Stimulated activated CD4-positive, alpha-beta T cell treated with anti-CD3 and anti-CD28 coated beads, Interleukin-2, amount 100 ng/mL, for 24 hours (primary cell): ENCODE results near the gene NAMPT.

ENCODE experiments used
- DNase-seq, 2 donors: peaks; one replicate each; pipeline ENCODE4 v3.0.0-alpha.2; 2020

Gene NAMPT

DNA sequence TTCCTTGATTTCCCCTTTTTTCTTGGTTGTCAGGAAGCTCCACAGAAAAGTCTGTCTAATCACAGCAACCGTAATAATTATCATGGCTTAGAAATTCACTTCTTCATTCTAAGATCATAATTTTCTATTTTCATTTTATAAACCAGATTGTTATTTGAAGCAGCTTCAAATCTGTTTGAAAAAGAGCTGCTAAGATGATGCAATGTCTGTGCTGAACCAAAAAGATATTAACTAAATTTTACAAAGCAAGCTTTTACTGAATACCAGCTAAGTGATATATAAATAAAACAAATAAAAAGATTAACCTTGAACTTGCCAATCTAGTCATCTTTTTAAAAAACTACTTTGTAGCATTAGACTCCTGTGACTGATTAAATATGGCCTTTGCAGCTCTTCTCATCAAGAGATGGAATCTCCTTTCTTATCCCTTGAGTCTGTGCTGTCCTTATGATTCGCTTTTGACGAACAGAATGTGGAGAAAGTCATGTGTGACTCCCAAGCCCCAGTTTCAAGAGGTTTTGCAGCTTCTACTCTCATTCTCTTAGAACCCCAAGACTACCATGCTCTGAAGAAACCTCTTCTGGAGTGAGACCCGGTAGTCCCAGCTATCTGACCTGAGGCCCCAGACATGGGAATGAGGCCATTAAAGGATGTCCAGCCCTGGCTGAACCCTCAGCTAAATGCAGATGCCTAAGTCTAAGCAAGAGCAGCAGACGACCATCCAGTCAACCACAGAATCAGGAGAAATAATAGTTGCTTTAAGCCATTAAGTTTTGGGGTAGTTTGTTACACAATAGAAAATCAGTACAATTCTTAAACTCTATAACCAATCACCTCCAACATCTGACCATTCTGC, 14.4 kb downstream of the NAMPT start:
- no peak for DNase-seq

DNA sequence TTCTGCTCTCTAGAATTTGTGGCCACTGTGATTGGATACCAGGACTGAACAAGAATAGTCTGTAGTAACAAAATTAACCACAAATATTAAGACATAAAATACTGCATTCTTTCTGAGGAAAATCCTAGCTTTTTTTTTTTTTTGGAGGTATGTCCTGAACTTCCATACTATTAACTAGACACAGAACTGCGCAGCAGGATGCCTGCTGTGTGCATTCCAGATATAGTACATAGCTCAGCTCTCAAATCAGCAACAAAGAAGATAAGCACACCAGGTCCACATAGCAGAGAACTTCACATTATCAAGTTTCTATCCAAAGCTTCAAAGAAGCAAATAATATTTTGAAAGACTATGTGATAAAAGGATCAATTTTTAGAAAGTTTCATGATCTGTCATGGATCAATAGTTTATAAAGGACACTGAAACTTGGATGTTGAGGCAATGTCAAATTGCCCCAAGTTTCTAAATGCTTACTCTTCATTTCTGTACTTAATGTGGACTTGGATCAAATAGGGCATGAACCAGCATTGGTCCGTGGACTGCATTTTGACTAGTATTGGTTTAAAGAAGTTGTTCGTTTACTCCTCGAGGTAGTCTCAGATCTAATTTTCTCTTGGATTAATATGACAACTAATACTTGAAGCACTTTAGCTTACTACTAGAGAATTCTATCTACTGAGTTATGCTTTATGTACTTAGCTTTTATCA, 15.4 kb downstream of the NAMPT start:
- no peak for DNase-seq

DNA sequence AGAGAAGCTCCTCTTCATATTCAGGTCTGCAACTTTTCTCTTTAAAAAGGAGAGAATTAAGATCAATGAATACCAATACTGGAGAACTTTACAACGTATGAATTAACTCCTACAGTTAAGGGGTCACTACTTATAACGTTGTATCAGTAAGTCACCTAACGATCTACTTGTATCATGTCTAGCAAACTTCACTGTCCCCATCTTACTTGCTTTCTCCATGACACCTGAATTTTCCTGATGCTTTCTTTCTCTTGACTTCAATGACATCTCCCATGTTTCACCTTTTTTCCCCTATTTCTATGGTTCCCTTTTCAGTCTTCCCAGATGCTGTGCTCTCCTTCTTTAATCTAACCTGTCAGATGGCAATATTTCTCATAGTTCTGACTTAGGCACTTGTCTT, 19.6 kb downstream of the NAMPT start:
- no peak for DNase-seq

DNA sequence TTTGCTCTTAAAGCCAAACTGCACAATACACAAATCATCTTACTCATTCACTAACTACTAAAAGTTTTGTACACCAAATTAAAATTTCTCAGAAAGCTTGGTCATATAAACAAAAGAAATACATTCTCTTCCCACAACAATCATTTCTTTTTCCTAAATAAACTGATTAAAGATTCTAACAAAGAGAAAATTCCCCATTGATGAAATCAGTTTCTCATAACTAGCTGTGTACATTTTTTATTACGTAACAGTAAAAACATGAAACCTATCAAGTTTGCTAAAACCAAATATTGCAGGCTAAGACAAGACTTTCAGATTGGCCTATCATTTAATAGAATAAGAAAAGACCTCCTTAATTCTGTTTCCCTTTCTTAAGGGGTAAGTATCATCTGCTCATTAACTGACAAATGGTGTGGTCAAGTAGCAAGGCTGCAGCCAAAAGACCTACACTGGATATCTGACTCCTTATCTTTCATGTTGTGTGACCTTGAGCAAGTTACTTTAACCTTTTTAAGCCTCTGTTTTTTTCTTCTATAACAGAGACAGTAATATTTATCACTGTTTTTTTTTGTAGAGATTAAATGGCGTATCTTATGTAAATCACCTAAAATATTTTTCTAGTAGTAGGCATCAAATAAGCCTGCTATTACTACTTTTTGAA, 22.4 kb downstream of the NAMPT start:
- no peak for DNase-seq

DNA sequence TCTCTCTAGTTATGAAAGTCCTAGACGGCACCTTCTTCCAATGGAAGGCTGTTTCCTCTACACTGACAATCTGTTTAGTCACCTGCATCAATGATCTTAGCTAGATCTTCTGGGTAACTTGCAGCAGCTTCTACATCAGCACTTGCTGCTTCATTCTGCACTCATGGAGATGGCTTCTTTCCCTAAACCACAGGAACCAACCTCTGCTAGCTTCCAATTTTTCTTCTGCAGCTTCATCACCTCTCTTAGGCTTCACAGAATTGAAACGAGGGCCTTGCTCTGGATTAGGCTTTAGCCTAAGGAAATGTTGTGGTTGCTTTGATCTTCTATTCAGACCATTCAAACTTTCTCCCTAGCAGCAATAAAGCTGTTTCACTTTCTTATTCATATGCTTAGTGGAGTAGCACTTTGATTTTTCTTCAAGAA, 24.6 kb downstream of the NAMPT start:
- DNase-seq = no peak

DNA sequence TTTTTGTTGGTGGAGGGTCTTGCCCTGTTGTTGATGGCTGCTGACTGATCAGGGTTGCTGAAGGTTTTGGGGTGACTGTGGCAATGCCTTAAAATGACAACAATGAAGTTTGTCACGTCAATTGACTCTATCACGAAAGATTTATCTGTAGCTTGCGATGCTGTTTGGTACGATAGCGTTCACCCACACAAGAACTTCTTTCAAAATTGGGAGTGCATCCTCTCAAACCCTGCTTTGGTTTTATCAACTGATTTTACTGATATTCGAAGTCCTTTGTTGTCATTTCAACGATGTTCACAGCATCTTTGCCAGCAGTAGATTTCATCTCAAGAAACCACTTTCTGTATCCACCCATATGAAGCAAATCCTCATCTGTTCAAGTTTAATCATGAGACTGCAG, 26.0 kb downstream of the NAMPT start:
- no peak for DNase-seq

DNA sequence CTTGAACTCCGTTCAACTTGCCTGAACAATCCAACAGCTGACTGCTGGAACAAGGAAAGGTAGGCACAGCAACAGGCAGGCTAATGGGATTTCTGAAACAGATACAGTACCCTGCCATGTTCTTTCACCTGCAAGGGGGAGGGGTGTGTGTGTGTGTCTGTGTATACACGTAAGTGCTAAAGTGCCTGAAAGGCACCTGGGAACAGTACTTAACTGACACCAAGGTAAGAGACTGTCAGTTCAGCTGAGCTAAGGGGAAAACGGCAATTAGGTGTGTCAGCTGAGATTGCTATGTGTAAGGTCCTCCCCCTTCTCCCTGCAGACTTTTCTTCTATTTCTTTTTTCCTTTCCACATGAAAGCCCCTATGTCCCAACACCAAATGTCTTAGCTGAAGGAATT, 27.0 kb downstream of the NAMPT start:
- DNase-seq = no peak

DNA sequence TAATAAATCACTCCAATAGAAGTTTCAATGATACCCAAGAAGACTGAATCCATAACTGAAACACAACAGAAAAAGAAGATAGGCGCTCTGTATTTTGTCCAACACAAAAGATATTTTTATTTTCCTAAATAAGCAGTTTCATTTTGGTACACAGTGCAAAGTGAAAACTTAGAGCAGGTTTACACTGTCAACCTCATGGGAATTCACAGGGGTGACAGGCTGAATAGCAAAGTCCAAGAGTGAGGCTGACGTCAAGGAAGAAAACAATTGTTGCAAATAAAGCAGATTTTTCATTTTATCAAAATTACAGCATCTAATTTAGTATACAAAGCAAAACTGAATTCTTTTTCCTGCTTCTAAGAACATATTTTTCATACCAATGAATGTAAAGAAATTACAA, 28.6 kb downstream of the NAMPT start:
- DNase-seq = no peak

DNA sequence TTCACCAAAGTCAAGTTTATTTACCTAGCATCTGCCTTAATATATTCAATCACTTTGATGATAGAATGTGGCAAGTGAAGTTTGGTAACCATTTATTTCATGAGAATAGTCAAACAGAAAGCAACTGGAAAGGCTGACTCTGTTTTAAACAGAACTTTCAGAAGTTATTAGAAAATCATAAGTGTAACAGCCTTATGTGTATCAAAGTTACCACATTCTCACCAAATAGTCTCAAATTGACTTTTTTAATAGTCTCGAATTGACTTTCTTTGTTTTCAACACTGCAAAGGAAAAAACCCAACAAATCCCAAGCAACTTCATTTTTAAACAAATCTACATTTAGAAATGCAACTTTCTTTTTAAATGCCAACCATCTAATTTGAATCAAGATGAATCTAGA, 29.5 kb downstream of the NAMPT start:
- no peak for DNase-seq

DNA sequence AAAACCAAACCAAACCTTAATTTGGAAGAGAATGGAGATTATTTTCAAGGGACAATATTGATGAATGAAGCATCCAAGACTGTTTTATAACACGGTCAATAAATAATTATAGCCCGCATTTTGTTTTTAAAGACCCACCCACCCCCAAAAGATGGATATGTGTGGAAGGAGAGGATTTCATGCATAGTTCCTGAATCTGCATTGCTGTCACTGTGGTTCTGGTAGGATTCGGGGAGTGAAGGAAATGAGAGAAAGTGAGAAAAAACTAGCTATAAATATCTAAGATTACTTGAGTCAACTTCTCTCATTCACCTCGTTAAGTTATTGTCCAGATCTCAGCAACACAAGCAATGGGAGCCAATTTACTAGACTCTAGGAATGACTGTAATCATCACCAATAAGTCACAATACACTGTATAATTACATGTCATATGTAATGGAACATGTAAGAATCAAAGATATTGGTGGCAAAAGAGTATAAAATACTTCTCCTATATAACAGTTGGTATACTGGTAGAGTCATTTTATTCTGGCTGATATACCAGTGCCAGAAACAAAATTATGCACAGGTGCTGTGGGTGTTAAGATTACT, 30.2 kb downstream of the NAMPT start:
- no peak for DNase-seq

DNA sequence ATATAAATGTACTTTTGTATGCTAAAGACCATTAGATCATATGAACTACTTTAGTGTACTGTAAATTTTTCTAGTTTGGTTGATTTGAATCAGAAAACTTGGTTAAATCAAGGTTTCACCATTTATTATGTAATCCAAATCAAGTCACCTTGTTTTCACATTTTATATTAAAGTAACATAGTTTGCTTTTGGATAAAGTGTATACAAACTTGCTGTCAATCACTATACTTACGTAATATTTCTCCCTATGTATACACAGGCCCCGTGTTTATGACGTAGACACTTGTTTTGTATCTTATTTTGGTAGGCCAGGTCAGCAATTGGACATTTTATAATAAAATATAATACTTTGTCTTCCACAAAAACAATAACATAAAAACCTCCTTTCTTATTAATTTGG, 32.2 kb downstream of the NAMPT start:
- DNase-seq = no peak

DNA sequence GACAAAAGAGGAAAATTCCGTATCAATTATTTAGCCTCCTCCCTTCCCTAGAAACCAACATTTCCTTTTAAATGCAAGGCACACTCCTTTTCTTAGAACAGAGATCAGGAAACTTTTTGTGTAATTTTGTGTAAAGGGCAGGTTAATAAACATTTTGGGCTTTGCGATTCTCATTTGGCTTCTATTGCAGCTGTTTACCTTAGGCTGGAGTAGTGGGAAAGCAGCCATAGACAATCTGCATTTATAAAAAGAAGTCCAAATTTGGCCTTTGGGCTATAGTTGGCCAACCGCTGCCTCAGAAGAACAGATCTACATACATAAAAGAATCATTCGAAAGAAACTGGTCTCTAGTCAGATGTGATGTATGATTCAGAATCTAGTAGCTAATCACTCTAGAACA, 35.3 kb downstream of the NAMPT start:
- DNase-seq = no peak

DNA sequence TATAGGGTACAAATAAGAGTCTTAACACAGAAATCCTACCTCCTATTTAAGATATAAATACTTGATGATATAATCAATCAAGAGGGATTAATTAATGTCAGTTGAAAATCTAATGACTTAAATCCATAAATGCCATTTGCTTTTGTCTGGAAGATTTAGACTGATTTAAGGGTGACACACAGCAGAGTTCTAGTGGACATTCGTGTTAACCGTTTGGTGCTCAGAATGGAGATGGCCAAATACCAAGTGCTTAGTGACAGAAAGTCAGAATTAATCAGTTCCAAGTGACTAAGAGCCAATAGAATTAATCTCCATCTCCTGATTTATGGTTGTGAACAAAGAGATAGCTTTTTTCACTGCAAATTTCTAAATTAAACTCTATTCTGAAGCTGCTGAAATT, 36.2 kb downstream of the NAMPT start:
- DNase-seq = no peak

DNA sequence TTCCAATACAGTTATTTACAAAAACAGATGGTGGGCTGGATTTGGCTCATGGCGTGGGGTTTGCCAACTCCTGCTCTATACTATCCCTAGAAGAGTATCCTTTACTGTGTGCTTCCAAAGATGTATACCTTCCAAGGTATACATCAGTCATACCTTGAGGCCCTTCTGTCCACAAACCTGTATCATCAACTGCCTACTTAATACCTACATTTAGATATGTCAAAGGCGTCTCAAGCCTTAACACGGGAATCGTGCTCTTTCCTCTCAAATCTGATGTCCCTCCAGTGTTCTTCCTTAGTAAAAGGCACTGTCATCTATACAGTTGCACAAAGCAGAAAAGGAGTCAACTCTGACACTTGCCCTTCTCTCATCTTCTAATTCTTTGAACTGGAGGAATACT, 36.9 kb downstream of the NAMPT start:
- DNase-seq = no peak

DNA sequence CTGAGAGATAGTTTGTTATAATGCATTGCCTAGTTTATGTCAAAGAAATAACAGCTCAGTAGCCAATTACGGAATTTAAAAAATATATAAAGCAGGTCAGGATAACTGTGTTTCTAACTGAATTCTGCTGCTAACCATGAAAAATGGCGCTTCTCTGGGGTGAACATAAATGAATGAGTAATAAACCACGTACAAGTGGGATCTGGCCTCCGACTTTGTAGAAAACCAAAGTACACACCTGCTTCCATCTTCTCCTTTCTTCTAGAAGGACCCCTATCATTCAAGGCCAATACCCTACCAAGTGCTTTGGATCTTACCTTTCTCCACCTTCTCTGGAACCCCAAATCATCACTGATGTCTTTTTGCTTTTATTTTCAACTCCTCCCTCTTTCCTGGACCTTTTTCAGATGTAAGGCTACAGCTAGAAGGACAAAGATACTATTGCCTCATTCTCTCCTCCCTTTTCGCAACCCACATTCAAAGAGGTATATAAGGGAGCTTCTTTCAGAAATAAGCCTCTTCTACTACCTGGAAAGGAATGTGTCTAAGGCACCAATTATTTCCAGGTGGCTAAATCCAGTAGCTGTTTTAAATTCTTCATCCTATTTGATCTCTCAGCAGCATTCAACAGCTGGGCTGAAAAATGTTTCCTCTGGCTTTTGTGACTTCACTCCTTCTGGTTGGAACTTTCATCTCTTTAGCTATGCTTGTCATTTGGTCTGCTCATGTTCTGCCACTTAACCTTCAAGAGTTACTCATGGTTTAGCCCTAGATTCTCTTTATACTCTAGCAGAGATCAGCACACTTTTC, 37.7 kb downstream of the NAMPT start:
- no peak for DNase-seq

DNA sequence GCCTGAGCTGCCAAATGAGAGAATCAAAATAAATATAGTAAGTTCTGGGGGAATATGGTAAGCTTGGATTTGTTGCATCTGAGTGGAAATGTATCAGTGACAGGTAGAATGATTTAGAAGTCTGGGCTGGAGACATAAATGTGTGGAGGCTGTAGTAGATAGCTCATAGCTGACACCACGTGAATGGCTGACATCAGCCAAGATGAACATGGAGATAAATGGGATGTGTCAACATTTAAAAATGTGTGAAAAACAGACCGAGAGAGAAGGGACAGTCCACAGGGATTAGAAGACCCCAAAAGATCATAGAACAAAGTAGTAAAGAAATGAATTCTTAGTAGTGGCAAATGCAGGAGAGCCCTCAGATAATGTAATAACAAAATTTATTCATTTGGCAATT, 40.9 kb downstream of the NAMPT start:
- DNase-seq = no peak

DNA sequence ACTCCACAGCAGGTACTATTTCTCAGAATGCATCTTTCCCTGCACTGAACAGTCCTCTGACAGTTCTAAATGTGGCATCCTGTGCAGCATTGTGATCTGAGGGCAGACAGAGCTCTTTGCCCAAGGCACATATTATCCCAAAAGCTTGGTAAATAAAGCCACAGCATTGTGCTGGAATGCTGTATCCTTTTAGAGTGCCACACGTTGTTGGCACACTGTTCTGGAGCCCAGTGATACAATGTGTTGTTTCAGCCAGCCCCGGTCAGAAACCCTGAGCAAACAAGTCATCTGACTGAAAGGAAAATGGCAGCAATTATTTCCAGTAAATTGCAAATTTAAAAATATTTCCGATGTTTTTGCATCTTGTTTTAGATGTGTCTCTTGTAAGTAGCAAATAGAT, 45.4 kb downstream of the NAMPT start:
- no peak for DNase-seq

DNA sequence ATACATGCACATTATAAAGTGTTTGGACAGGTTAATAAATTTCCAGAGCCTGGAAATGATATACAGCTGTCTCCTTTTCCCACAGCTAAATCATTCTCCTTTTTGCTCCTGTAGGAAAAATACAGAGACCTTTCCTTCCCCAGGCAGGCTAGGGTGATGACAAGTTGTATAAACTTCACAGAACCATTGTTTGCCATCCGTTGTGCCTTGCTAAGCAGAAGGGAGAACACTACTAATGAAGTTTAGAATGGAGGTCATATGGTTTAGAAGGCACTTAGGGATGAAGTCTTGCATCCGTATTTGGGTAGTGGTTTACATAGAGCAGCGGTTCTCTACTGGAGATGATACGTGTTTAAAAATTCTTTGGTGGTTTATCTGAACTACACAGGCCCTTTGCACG, 46.0 kb downstream of the NAMPT start:
- DNase-seq = no peak

DNA sequence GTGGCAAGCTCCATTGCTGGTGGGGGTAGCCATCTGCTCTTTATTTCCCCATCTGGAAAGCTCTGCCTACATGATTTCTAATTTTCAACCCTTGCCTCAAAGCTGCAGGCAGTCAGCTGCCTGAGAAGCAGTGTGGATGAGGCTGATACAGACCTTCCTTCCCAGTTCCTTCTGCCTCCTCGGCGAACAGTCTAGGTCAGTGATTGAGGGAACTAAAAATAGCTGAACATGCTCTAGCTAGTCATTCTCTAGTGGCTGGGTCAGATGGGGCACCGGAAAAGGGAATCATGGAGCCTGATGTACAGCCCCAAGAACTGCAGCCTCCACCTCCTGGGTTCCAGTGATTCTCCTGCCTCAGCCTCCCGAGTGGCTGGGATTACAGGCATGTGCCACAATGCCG, 48.7 kb downstream of the NAMPT start:
- no peak for DNase-seq

DNA sequence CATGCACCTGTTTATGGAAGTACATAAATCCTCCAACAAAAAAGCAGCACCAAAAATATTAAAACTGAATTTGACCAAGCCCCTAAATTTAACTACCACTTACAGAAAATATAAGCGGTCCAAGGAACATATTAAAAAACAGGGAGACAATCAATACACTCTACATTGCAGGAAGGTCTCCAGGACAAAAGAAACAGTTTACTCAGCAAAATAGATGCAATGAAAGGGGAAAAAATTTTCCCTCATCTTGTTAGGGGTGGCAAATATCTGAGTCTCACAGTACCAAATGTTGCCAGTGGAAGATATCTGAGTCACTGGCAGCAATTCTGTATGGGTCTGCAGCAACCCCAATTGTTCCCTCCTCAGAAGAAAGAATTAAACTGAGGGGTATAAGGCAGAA, 50.4 kb downstream of the NAMPT start:
- DNase-seq = no peak

DNA sequence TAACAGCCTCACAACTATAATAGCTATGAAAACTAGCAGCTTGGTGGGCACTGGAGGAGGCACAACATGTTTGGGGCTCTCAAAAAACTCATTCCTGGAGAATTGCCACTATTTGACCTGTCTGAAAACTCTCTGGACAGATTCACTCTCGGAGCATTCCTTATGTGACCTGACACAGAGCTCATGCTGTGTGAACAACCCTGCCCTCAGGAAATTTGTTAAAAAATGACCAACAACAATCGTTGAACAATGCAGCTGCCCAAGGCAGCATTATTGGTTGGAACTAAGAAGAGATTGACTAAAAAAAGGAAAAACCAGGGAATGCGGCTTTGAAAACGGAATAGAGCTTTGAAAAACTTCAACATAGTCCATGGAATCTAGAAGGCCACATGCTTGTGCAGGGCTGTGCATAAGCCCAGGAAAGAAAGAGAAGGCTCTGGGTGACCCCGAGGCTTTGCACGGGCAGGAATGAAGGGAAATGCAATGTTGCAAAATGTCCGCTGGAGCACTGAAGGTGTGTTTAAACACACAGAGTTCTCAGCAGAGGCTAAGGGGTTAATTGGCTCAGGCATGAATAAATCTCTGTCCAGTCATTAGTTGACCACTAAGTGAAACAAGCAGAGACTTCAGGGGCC, 52.8 kb downstream of the NAMPT start:
- no peak for DNase-seq

DNA sequence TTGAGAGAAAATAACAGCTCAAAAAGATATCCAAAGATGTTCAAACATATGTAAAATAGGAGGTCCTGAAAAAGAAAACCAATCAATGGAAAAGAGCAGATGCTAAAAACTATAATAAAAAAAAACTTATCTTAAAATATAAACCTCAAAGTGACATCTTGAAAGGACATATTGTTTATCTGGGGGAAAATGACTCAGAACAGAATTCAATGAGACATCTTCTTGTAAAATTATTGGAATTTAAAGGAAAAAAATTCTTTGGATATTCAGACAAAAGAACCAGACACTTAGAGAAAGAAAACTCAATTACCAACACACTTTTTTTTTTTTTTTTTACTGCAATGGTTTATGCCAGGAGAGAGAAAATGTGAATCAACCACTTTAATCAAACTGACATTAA, 58.9 kb downstream of the NAMPT start:
- no peak for DNase-seq
